ENCODE measurements around the gene ANXA8.

ANXA8 gene

GRCh38 chr10:47454008-47454779 is 29.7 kb downstream of the ANXA8 start:
- Histone ChIP-seq H2AFZ (ENCODE audit: low read depth, low read length) (no peak overlapping the region), H3K9ac (ENCODE audit: low read depth, low read length) (no peak overlapping the region), H3K27ac (ENCODE audit: low read length) (no peak overlapping the region), H3K4me1 (ENCODE audit: insufficient read depth, low read length) (no peaks in the 10 kb centered on the region), H3K79me2 (ENCODE audit: insufficient read depth, low read length) (no peaks in the 10 kb centered on the region), H3K27me3 (ENCODE audit: insufficient read depth, low read length, poor library complexity) (peaks cover 10% of the 10 kb centered on the region), H3K9me3 (ENCODE audit: insufficient read depth, low read length, severe bottlenecking) (no peaks in the 10 kb centered on the region), H3K4me3 (ENCODE audit: low read depth in 1 of 2, low read length in 2 of 2) (no peak overlapping the region), H3K36me3 (ENCODE audit: insufficient read depth, low read length) (no peaks in the 10 kb centered on the region), H3K4me2 (ENCODE audit: insufficient read depth, low read length) (no peak overlapping the region), H4K20me1 (ENCODE audit: insufficient read depth, low read length) (no peaks in the 10 kb centered on the region)
- TF ChIP-seq EZH2 (IDR thresholded peaks at IDR 0.05; ENCODE audit: borderline replicate concordance, low read depth, low read length, severe bottlenecking) (no peak), CTCF (IDR thresholded peaks at IDR 0.05; ENCODE audit: borderline replicate concordance, extremely low read depth, low read length, poor library complexity, severe bottlenecking) (no peak)
- DNase-seq (no peak), ATAC-seq (ENCODE audit: insufficient read depth, low read depth) (no peak)

GRCh38 chr10:47453141-47454007 is 30.5 kb downstream of the ANXA8 start:
- no peak for ATAC-seq (ENCODE audit: insufficient read depth, low read depth)
- Histone ChIP-seq H4K20me1 (ENCODE audit: insufficient read depth, low read length) (no peaks in the 10 kb centered on the region), H3K36me3 (ENCODE audit: insufficient read depth, low read length) (no peaks in the 10 kb centered on the region), H3K9me3 (ENCODE audit: insufficient read depth, low read length, severe bottlenecking) (no peaks in the 10 kb centered on the region), H3K9ac (ENCODE audit: low read depth, low read length) (no peak overlapping the region), H3K4me2 (ENCODE audit: insufficient read depth, low read length) (no peak overlapping the region), H3K4me1 (ENCODE audit: insufficient read depth, low read length) (no peaks in the 10 kb centered on the region), H2AFZ (ENCODE audit: low read depth, low read length) (no peak overlapping the region), H3K27me3 (ENCODE audit: insufficient read depth, low read length, poor library complexity) (peaks cover 10% of the 10 kb centered on the region), H3K79me2 (ENCODE audit: insufficient read depth, low read length) (no peaks in the 10 kb centered on the region), H3K27ac (ENCODE audit: low read length) (no peak overlapping the region), H3K4me3 (ENCODE audit: low read depth in 1 of 2, low read length in 2 of 2) (no peak overlapping the region)
- DNase-seq, result no peak
- no peak for TF ChIP-seq CTCF (IDR thresholded peaks at IDR 0.05; ENCODE audit: borderline replicate concordance, extremely low read depth, low read length, poor library complexity, severe bottlenecking)
- TF ChIP-seq EZH2 (IDR thresholded peaks at IDR 0.05; ENCODE audit: borderline replicate concordance, low read depth, low read length, severe bottlenecking), result no peak

DNA sequence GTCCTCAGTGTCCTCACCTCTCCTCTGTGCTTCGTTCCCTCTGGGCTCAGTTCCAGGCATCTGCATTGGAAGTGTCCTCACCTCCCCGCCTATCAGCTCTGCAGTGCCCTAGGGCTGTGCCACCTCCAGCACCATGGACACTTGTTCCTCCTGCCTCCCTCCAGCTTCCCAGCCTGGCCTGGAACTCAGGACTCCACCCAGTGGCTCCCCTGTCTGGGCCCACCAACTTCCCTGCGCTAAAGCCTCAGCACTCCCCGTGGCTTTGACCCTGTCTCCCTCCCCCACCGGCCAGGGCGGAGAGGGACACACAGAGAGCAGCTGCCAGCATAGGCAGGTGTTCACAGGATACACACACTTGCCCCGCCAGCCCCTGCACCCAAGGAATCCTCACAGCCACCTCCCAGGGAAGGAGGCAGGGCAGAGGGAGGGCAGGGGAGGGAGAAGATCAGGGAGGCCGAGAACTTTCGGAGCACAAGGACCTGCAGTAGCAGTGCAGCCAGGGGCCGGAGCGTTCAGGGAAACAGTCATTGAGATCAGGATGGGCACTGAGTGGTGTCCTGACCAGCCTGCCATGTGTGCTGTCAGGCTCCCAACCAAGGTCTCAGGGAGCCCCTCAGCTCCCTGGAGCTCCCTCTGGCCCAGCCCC is 31.3 kb downstream of the ANXA8 start:
- H4K20me1 ChIP-seq (ENCODE audit: insufficient read depth, low read length), result no peaks in the 10 kb centered on the region
- no peak overlapping the region for H3K27ac ChIP-seq (ENCODE audit: low read length)
- no peaks in the 10 kb centered on the region for H3K9me3 ChIP-seq (ENCODE audit: insufficient read depth, low read length, severe bottlenecking)
- ATAC-seq (ENCODE audit: insufficient read depth, low read depth) (no peak), DNase-seq (no peak)
- H2AFZ ChIP-seq (ENCODE audit: low read depth, low read length), result no peak overlapping the region
- TF ChIP-seq EZH2 (IDR thresholded peaks at IDR 0.05; ENCODE audit: borderline replicate concordance, low read depth, low read length, severe bottlenecking) (no peak), CTCF (IDR thresholded peaks at IDR 0.05; ENCODE audit: borderline replicate concordance, extremely low read depth, low read length, poor library complexity, severe bottlenecking) (no peak)
- H3K27me3 ChIP-seq (ENCODE audit: insufficient read depth, low read length, poor library complexity), result peaks cover 10% of the 10 kb centered on the region
- no peaks in the 10 kb centered on the region for H3K79me2 ChIP-seq (ENCODE audit: insufficient read depth, low read length)
- no peaks in the 10 kb centered on the region for H3K36me3 ChIP-seq (ENCODE audit: insufficient read depth, low read length)
- no peak overlapping the region for H3K9ac ChIP-seq (ENCODE audit: low read depth, low read length)
- no peaks in the 10 kb centered on the region for H3K4me1 ChIP-seq (ENCODE audit: insufficient read depth, low read length)
- H3K4me2 ChIP-seq (ENCODE audit: insufficient read depth, low read length), result no peak overlapping the region
- H3K4me3 ChIP-seq (ENCODE audit: low read depth in 1 of 2, low read length in 2 of 2), result no peak overlapping the region

Data from DND-41 (cell line).